ENCODE results near the gene SPOCK1. TPM values are rescaled to one million over a fixed set of nuclear protein-coding genes. Genes with fewer than 3 reads are reported as not detected.

SPOCK1 gene
- total and polyA plus RNA-seq, 2 experiments from 2014 or later = 5.6 to 10.1 TPM

- Histone ChIP-seq H3K4me2 (no peak overlapping the region), H2AFZ (no peak overlapping the region), H4K20me1 (ENCODE audit: insufficient read depth, poor library complexity, severe bottlenecking) (no peaks in the 10 kb centered on the region), H3K27me3 (peaks cover 6% of the 10 kb centered on the region), H3K79me2 (no peaks in the 10 kb centered on the region), H3K9me2 (replicated peaks; ENCODE audit: insufficient read depth) (no peaks in the 10 kb centered on the region), H3K4me1 (ENCODE audit: insufficient read depth) (no peaks in the 10 kb centered on the region), H3K4me3 (no peak overlapping the region), H3K27ac (no peak overlapping the region), H3K9me3 (ENCODE audit: low read depth) (no peaks in the 10 kb centered on the region), H3K36me3 (replicated peaks; ENCODE audit: insufficient read depth, low read depth) (no peaks in the 10 kb centered on the region)
- no peak for TF ChIP-seq EZH2 (IDR thresholded peaks at IDR 0.05; ENCODE audit: borderline replicate concordance)
- no peak for TF ChIP-seq EZH2phosphoT487 (IDR thresholded peaks at IDR 0.05; ENCODE audit: low read depth, severe bottlenecking, unreplicated experiment)
- no peak for TF ChIP-seq CTCF (IDR thresholded peaks at IDR 0.05; ENCODE audit: poor library complexity)
- 58% methylated on average over 3 of the region's 3 CpGs for WGBS (ENCODE audit: low lambda C conversion rate, missing lambda C conversion rate)
- DNase-seq (ENCODE audit: low spot score) = no peak
Observed at GRCh38 chr5:137448868-137449267, 50.3 kb downstream of the SPOCK1 start.

GRCh38 chr5:137446615-137447014 lies 52.5 kb downstream of the SPOCK1 start:
- Histone ChIP-seq H4K20me1 (ENCODE audit: insufficient read depth, poor library complexity, severe bottlenecking) (no peaks in the 10 kb centered on the region), H2AFZ (no peak overlapping the region), H3K4me1 (ENCODE audit: insufficient read depth) (no peaks in the 10 kb centered on the region), H3K36me3 (replicated peaks; ENCODE audit: insufficient read depth, low read depth) (no peaks in the 10 kb centered on the region), H3K27ac (no peak overlapping the region), H3K27me3 (peaks cover 6% of the 10 kb centered on the region), H3K9me2 (replicated peaks; ENCODE audit: insufficient read depth) (no peaks in the 10 kb centered on the region), H3K9me3 (ENCODE audit: low read depth) (no peaks in the 10 kb centered on the region), H3K4me2 (no peak overlapping the region), H3K4me3 (no peak overlapping the region), H3K79me2 (no peaks in the 10 kb centered on the region)
- WGBS (ENCODE audit: low lambda C conversion rate, missing lambda C conversion rate) = 81% methylated on average over 4 of the region's 4 CpGs
- TF ChIP-seq EZH2 (IDR thresholded peaks at IDR 0.05; ENCODE audit: borderline replicate concordance) (no peak), CTCF (IDR thresholded peaks at IDR 0.05; ENCODE audit: poor library complexity) (no peak), EZH2phosphoT487 (IDR thresholded peaks at IDR 0.05; ENCODE audit: low read depth, severe bottlenecking, unreplicated experiment) (no peak)
- DNase-seq (ENCODE audit: low spot score) = no peak

GRCh38 chr5:137446151-137446550 lies 53.0 kb downstream of the SPOCK1 start:
- no peak overlapping the region for H2AFZ ChIP-seq
- H3K9me3 ChIP-seq (ENCODE audit: low read depth) = no peaks in the 10 kb centered on the region
- no peaks in the 10 kb centered on the region for H3K9me2 ChIP-seq (replicated peaks; ENCODE audit: insufficient read depth)
- no peaks in the 10 kb centered on the region for H3K4me1 ChIP-seq (ENCODE audit: insufficient read depth)
- no peak overlapping the region for H3K4me3 ChIP-seq
- H4K20me1 ChIP-seq (ENCODE audit: insufficient read depth, poor library complexity, severe bottlenecking) = no peaks in the 10 kb centered on the region
- H3K36me3 ChIP-seq (replicated peaks; ENCODE audit: insufficient read depth, low read depth) = no peaks in the 10 kb centered on the region
- 61% methylated on average over 1 of the region's 1 CpG for WGBS (ENCODE audit: low lambda C conversion rate, missing lambda C conversion rate)
- TF ChIP-seq EZH2phosphoT487 (IDR thresholded peaks at IDR 0.05; ENCODE audit: low read depth, severe bottlenecking, unreplicated experiment) (no peak), EZH2 (IDR thresholded peaks at IDR 0.05; ENCODE audit: borderline replicate concordance) (no peak), CTCF (IDR thresholded peaks at IDR 0.05; ENCODE audit: poor library complexity) (no peak)
- H3K4me2 ChIP-seq = no peak overlapping the region
- DNase-seq (ENCODE audit: low spot score) = no peak
- no peak overlapping the region for H3K27ac ChIP-seq
- no peaks in the 10 kb centered on the region for H3K79me2 ChIP-seq
- H3K27me3 ChIP-seq = peaks cover 6% of the 10 kb centered on the region

- Histone ChIP-seq H3K4me2 (no peak overlapping the region), H3K79me2 (no peaks in the 10 kb centered on the region), H2AFZ (no peak overlapping the region), H3K36me3 (replicated peaks; ENCODE audit: insufficient read depth, low read depth) (no peaks in the 10 kb centered on the region), H4K20me1 (ENCODE audit: insufficient read depth, poor library complexity, severe bottlenecking) (no peaks in the 10 kb centered on the region), H3K27ac (no peak overlapping the region), H3K9me3 (ENCODE audit: low read depth) (no peaks in the 10 kb centered on the region), H3K4me1 (ENCODE audit: insufficient read depth) (no peaks in the 10 kb centered on the region), H3K9me2 (replicated peaks; ENCODE audit: insufficient read depth) (no peaks in the 10 kb centered on the region), H3K27me3 (peaks cover 15% of the 10 kb centered on the region), H3K4me3 (no peak overlapping the region)
- DNase-seq (ENCODE audit: low spot score) = no peak
- TF ChIP-seq EZH2 (IDR thresholded peaks at IDR 0.05; ENCODE audit: borderline replicate concordance) (no peak), EZH2phosphoT487 (IDR thresholded peaks at IDR 0.05; ENCODE audit: low read depth, severe bottlenecking, unreplicated experiment) (no peak), CTCF (IDR thresholded peaks at IDR 0.05; ENCODE audit: poor library complexity) (no peak)
- WGBS (ENCODE audit: low lambda C conversion rate, missing lambda C conversion rate) = 69% methylated on average over 1 of the region's 1 CpG
Observed at GRCh38 chr5:137442660-137443059, 56.5 kb downstream of the SPOCK1 start.

All from hepatocyte (in vitro differentiated cells).